Uterus (tissue), 2 donors: ENCODE results near the gene CCDC77.
A peak's percentile ranks its signal among the peaks of the same experiment; 100 is the strongest.

Source experiments
- CTCF ChIP-seq, 4 experiments: fragments of 200-600 bp in 2 of 4; fragments of 450-650 bp in 2 of 4; sonication (generic) in 2 of 4; IDR thresholded peaks; one replicate each; pipeline ENCODE4 v1.5.1; 2016 to 2019; ENCODE audit warnings: antibody characterized with exemption in 4 of 4, mild to moderate bottlenecking in 2 of 4, moderate library complexity in 1 of 4
- POLR2A ChIP-seq, 2 donors: fragments of 450-650 bp; IDR thresholded peaks; one replicate each; pipeline ENCODE4 v1.6.1; 2016; ENCODE audit warnings: antibody characterized with exemption in 2 of 2, mild to moderate bottlenecking in 1 of 2, moderate library complexity in 1 of 2

- TF ChIP-seq CTCF (IDR thresholded peaks at IDR 0.05) (peak in 1 of 4 experiments; percentile 8), POLR2A (IDR thresholded peaks at IDR 0.05) (no peak)
Measured at GRCh38 chr12:402029-402389, 565 bp downstream of the CCDC77 start.
